Measurements from ENCODE around the gene THRB.

The THRB gene

GRCh38 chr3:24512564-24513197 lies 18.0 kb upstream of the THRB start:
- DNase-seq (ENCODE audit: low read depth, low spot score), result no peak

- no peak for DNase-seq (ENCODE audit: low read depth, low spot score)
Observed at GRCh38 chr3:24510030-24510648, 15.5 kb upstream of the THRB start.

- DNase-seq (ENCODE audit: low read depth, low spot score), result no peak
Observed at GRCh38 chr3:24508423-24508839, 13.8 kb upstream of the THRB start.

GRCh38 chr3:24507776-24508422 lies 13.2 kb upstream of the THRB start:
- no peak for DNase-seq (ENCODE audit: low read depth, low spot score)

- no peak for DNase-seq (ENCODE audit: low read depth, low spot score)
Observed at GRCh38 chr3:24506966-24507775, 12.5 kb upstream of the THRB start.

- DNase-seq (ENCODE audit: low read depth, low spot score), result no peak
Observed at GRCh38 chr3:24505691-24506550, 11.3 kb upstream of the THRB start.

GRCh38 chr3:24504772-24505171 lies 10.1 kb upstream of the THRB start:
- DNase-seq (ENCODE audit: low read depth, low spot score), result no peak

GRCh38 chr3:24503616-24504113 lies 9.0 kb upstream of the THRB start:
- DNase-seq (ENCODE audit: low read depth, low spot score), result no peak

GRCh38 chr3:24502690-24503089 lies 8.0 kb upstream of the THRB start:
- no peak for DNase-seq (ENCODE audit: low read depth, low spot score)

- DNase-seq (ENCODE audit: low read depth, low spot score), result no peak
Observed at GRCh38 chr3:24500806-24501205, 6.2 kb upstream of the THRB start.

GRCh38 chr3:24499991-24500390 lies 5.3 kb upstream of the THRB start:
- no peak for DNase-seq (ENCODE audit: low read depth, low spot score)

GRCh38 chr3:24498796-24499195 lies 4.1 kb upstream of the THRB start:
- DNase-seq (ENCODE audit: low read depth, low spot score), result no peak

GRCh38 chr3:24498391-24498790 lies 3.7 kb upstream of the THRB start:
- DNase-seq (ENCODE audit: low read depth, low spot score), result no peak

GRCh38 chr3:24497942-24498341 lies 3.3 kb upstream of the THRB start:
- no peak for DNase-seq (ENCODE audit: low read depth, low spot score)

- no peak for DNase-seq (ENCODE audit: low read depth, low spot score)
Observed at GRCh38 chr3:24496529-24497482, 2.2 kb upstream of the THRB start.

GRCh38 chr3:24495326-24495994 lies 810 bp upstream of the THRB start:
- no peak for DNase-seq (ENCODE audit: low read depth, low spot score)

GRCh38 chr3:24493746-24494617 lies 668 bp downstream of the THRB start:
- no peak for DNase-seq (ENCODE audit: low read depth, low spot score)

GRCh38 chr3:24492971-24493551 lies 1.6 kb downstream of the THRB start:
- DNase-seq (ENCODE audit: low read depth, low spot score), result no peak
